Mesendoderm (in vitro differentiated cells): ENCODE data around the gene BTBD10.

Source experiments
- DNase-seq: peaks from one replicate; pipeline ENCODE4 v3.0.0; 2013
- H2AK5ac ChIP-seq: 2 replicates; pipeline ENCODE4 v1.6.1; 2013; ENCODE audit warnings: low read length, inconsistent platforms
- H2BK120ac ChIP-seq: 2 replicates; pipeline ENCODE4 v1.6.1; 2013; ENCODE audit warnings: low read depth, mild to moderate bottlenecking, low read length, moderate library complexity, mixed read lengths
- H2BK15ac ChIP-seq: replicated peaks from 2 replicates; pipeline ENCODE4 v1.6.1; 2013; ENCODE audit warnings: low read depth, mild to moderate bottlenecking, moderate library complexity
- H2BK5ac ChIP-seq: 2 replicates; pipeline ENCODE4 v1.6.1; 2013; ENCODE audit warnings: low read length, inconsistent platforms
- H3K18ac ChIP-seq: 2 replicates; pipeline ENCODE4 v1.6.1; 2013; ENCODE audit warnings: mild to moderate bottlenecking, low read length, mixed read lengths
- H3K23ac ChIP-seq: one replicate; pipeline ENCODE4 v1.6.1; 2013; ENCODE audit warnings: low read length
- H3K27ac ChIP-seq: 2 replicates; pipeline ENCODE4 v1.5.1; 2013; ENCODE audit warnings: low read depth, mild to moderate bottlenecking, inconsistent platforms, low read length, moderate library complexity
- H3K27me3 ChIP-seq: 2 replicates; pipeline ENCODE4 v1.6.1; 2013; ENCODE audit warnings: low read length, control low read depth, mild to moderate bottlenecking, inconsistent platforms; ENCODE audit not compliant: insufficient read depth, poor library complexity
- H3K36me3 ChIP-seq: 2 replicates; pipeline ENCODE4 v1.6.1; 2013; ENCODE audit warnings: low read length, inconsistent platforms; ENCODE audit not compliant: control insufficient read depth, insufficient read depth
- H3K4ac ChIP-seq: one replicate; pipeline ENCODE4 v1.6.1; 2013; ENCODE audit warnings: low read depth, mild to moderate bottlenecking, low read length, moderate library complexity
- H3K4me1 ChIP-seq: 2 replicates; pipeline ENCODE4 v1.6.1; 2013; ENCODE audit warnings: low read depth, low read length, inconsistent platforms; ENCODE audit not compliant: control insufficient read depth
- H3K4me2 ChIP-seq: 2 replicates; pipeline ENCODE4 v1.6.1; 2013; ENCODE audit warnings: low read length
- H3K4me3 ChIP-seq: 2 replicates; pipeline ENCODE4 v1.5.1; 2013; ENCODE audit warnings: mild to moderate bottlenecking, low read length
- H3K56ac ChIP-seq: one replicate; pipeline ENCODE4 v1.6.1; 2013; ENCODE audit warnings: low read length
- H3K79me1 ChIP-seq: 2 replicates; pipeline ENCODE4 v1.6.1; 2013; ENCODE audit warnings: low read length, inconsistent platforms
- H3K79me2 ChIP-seq: 2 replicates; pipeline ENCODE4 v1.6.1; 2013; ENCODE audit warnings: mild to moderate bottlenecking, low read length; ENCODE audit not compliant: control insufficient read depth, insufficient read depth
- H3K9ac ChIP-seq: 2 replicates; pipeline ENCODE4 v1.6.1; 2013; ENCODE audit warnings: low read length, inconsistent platforms
- H4K5ac ChIP-seq: one replicate; pipeline ENCODE4 v1.6.1; 2013; ENCODE audit warnings: low read length
- H4K8ac ChIP-seq: one replicate; pipeline ENCODE4 v1.6.1; 2013; ENCODE audit warnings: low read depth, mild to moderate bottlenecking, control low read depth, low read length, moderate library complexity
- WGBS: extraction: QIAGEN DNeasy Blood & Tissue Kit; methylation state at CpG from one replicate; pipeline ENCODE4 v1.1.7; 2013; ENCODE audit warnings: low lambda C conversion rate, missing lambda C conversion rate; ENCODE audit not compliant: insufficient coverage; ENCODE audit errors: extremely low coverage; 5-methylcytosine and 5-hydroxymethylcytosine counted together

The BTBD10 gene

GRCh38 chr11:13429836-13430235 lies 33.2 kb downstream of the BTBD10 start:
- Histone ChIP-seq H3K79me1 (no peaks in the 10 kb centered on the region), H3K36me3 (no peaks in the 10 kb centered on the region), H4K8ac (no peak overlapping the region), H3K18ac (no peak overlapping the region), H3K79me2 (no peaks in the 10 kb centered on the region), H2BK15ac (no peak overlapping the region), H2BK120ac (no peak overlapping the region), H3K27me3 (no peaks in the 10 kb centered on the region), H3K4me2 (no peak overlapping the region), H3K23ac (no peak overlapping the region), H3K4me3 (no peak overlapping the region), H2AK5ac (no peak overlapping the region), H3K27ac (no peak overlapping the region), H3K4me1 (no peaks in the 10 kb centered on the region), H3K9ac (no peak overlapping the region), H3K56ac (no peak overlapping the region), H2BK5ac (no peak overlapping the region), H4K5ac (no peak overlapping the region), H3K4ac (no peak overlapping the region)
- DNase-seq, result no peak
- no CpG with 5 or more reads among the region's 3 CpGs for WGBS

DNA sequence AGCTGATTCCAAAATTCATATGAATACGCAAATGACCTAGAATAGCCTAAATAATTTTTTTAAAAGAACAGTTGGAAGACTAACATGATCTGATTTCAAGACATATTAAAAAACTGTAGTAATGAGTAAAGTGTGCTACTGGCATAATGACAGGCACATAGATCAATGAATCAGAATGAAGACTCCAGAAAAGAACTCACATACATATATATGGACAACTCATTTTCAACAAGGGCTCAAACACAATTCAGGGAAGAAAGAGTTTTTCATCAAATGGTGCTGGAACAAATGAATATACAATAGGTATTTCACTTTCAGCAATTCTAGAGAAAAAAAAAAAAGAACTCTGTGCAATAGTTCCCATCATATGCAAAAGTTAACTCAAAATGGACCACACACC lies 33.7 kb downstream of the BTBD10 start:
- Histone ChIP-seq H3K4me1 (no peaks in the 10 kb centered on the region), H3K23ac (no peak overlapping the region), H3K4ac (no peak overlapping the region), H4K5ac (no peak overlapping the region), H2BK15ac (no peak overlapping the region), H3K27me3 (no peaks in the 10 kb centered on the region), H3K4me2 (no peak overlapping the region), H2BK5ac (no peak overlapping the region), H2BK120ac (no peak overlapping the region), H3K18ac (no peak overlapping the region), H4K8ac (no peak overlapping the region), H3K79me2 (no peaks in the 10 kb centered on the region), H3K56ac (no peak overlapping the region), H3K4me3 (no peak overlapping the region), H3K36me3 (no peaks in the 10 kb centered on the region), H3K9ac (no peak overlapping the region), H2AK5ac (no peak overlapping the region), H3K79me1 (no peaks in the 10 kb centered on the region), H3K27ac (no peak overlapping the region)
- WGBS, result no CpG with 5 or more reads among the region's 1 CpG
- no peak for DNase-seq

DNA sequence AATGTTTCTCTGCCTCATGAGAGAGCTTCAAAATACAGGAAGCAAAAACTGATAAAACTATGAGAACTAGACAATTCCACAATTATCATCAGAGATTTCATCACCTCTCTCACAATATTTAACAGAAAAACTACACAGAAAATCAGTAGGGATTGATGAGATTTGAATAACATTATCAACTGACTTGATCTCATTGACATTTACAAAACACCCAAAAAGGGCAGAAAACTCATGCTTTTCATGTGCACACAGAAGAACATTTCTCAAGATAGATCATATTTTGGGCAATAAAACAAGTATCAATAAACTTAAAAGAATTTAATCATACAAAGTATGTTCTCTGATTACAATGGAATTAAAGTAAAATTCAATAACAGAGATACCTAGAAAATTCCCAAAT lies 35.6 kb downstream of the BTBD10 start:
- no peak overlapping the region for H2AK5ac ChIP-seq
- H3K79me1 ChIP-seq, result no peaks in the 10 kb centered on the region
- no peaks in the 10 kb centered on the region for H3K27me3 ChIP-seq
- no peak overlapping the region for H4K5ac ChIP-seq
- H3K4me1 ChIP-seq, result no peaks in the 10 kb centered on the region
- H2BK5ac ChIP-seq, result no peak overlapping the region
- no peak overlapping the region for H4K8ac ChIP-seq
- H3K9ac ChIP-seq, result no peak overlapping the region
- H3K56ac ChIP-seq, result no peak overlapping the region
- no peak overlapping the region for H3K23ac ChIP-seq
- no peak overlapping the region for H3K4me3 ChIP-seq
- no peak for DNase-seq
- H3K27ac ChIP-seq, result no peak overlapping the region
- no peak overlapping the region for H3K4me2 ChIP-seq
- no peak overlapping the region for H2BK120ac ChIP-seq
- no peak overlapping the region for H3K4ac ChIP-seq
- H3K36me3 ChIP-seq, result no peaks in the 10 kb centered on the region
- no peaks in the 10 kb centered on the region for H3K79me2 ChIP-seq
- no peak overlapping the region for H2BK15ac ChIP-seq
- H3K18ac ChIP-seq, result no peak overlapping the region

- no peaks in the 10 kb centered on the region for H3K79me2 ChIP-seq
- H3K9ac ChIP-seq, result no peak overlapping the region
- H3K4me1 ChIP-seq, result no peaks in the 10 kb centered on the region
- no peak overlapping the region for H2AK5ac ChIP-seq
- no peaks in the 10 kb centered on the region for H3K79me1 ChIP-seq
- no peak overlapping the region for H4K8ac ChIP-seq
- H3K27me3 ChIP-seq, result no peaks in the 10 kb centered on the region
- H3K56ac ChIP-seq, result no peak overlapping the region
- H3K27ac ChIP-seq, result no peak overlapping the region
- no peak overlapping the region for H4K5ac ChIP-seq
- H2BK15ac ChIP-seq, result no peak overlapping the region
- H3K4ac ChIP-seq, result no peak overlapping the region
- no peak overlapping the region for H3K4me2 ChIP-seq
- no peaks in the 10 kb centered on the region for H3K36me3 ChIP-seq
- H2BK5ac ChIP-seq, result no peak overlapping the region
- no peak for DNase-seq
- H3K18ac ChIP-seq, result no peak overlapping the region
- WGBS, result no CpG with 5 or more reads among the region's 6 CpGs
- no peak overlapping the region for H2BK120ac ChIP-seq
- no peak overlapping the region for H3K23ac ChIP-seq
- no peak overlapping the region for H3K4me3 ChIP-seq
Measured at GRCh38 chr11:13423372-13423771, 39.6 kb downstream of the BTBD10 start.

DNA sequence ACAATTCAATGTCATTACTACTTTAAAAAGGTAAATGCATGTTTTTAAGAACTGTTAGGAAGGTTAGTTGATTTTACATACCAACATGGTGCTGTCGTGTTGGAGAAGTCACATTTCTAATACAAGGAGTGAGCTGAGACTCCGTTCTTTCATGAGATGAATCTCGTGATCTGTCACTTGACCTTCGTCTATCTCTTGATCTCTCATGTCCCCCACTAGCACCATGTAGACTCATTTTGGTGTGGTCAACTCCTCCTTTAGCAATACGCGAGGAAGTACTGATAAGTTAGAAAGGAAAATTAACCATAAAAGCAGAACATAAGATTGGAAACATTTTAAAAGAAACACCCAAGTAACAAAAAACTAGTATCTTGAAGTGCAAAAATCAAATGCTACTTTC lies 41.5 kb downstream of the BTBD10 start:
- no peak overlapping the region for H2BK120ac ChIP-seq
- H3K4me3 ChIP-seq, result no peak overlapping the region
- DNase-seq, result no peak
- H3K4ac ChIP-seq, result no peak overlapping the region
- no peak overlapping the region for H3K18ac ChIP-seq
- H4K8ac ChIP-seq, result no peak overlapping the region
- no peaks in the 10 kb centered on the region for H3K79me2 ChIP-seq
- no peaks in the 10 kb centered on the region for H3K79me1 ChIP-seq
- H3K56ac ChIP-seq, result no peak overlapping the region
- H3K27me3 ChIP-seq, result no peaks in the 10 kb centered on the region
- no peak overlapping the region for H3K27ac ChIP-seq
- H3K9ac ChIP-seq, result no peak overlapping the region
- no peak overlapping the region for H2BK15ac ChIP-seq
- H2AK5ac ChIP-seq, result no peak overlapping the region
- H3K4me2 ChIP-seq, result no peak overlapping the region
- H3K23ac ChIP-seq, result no peak overlapping the region
- no peaks in the 10 kb centered on the region for H3K36me3 ChIP-seq
- no CpG with 5 or more reads among the region's 6 CpGs for WGBS
- no peak overlapping the region for H2BK5ac ChIP-seq
- no peak overlapping the region for H4K5ac ChIP-seq
- H3K4me1 ChIP-seq, result no peaks in the 10 kb centered on the region

- no peak overlapping the region for H2BK5ac ChIP-seq
- H3K4me1 ChIP-seq, result no peaks in the 10 kb centered on the region
- no peak overlapping the region for H3K23ac ChIP-seq
- no peak overlapping the region for H3K9ac ChIP-seq
- no CpG with 5 or more reads among the region's 3 CpGs for WGBS
- no peak overlapping the region for H3K4ac ChIP-seq
- no peak overlapping the region for H3K4me3 ChIP-seq
- no peaks in the 10 kb centered on the region for H3K36me3 ChIP-seq
- H3K27me3 ChIP-seq, result no peaks in the 10 kb centered on the region
- no peak overlapping the region for H3K18ac ChIP-seq
- no peak overlapping the region for H3K4me2 ChIP-seq
- H3K56ac ChIP-seq, result no peak overlapping the region
- no peaks in the 10 kb centered on the region for H3K79me1 ChIP-seq
- H3K79me2 ChIP-seq, result no peaks in the 10 kb centered on the region
- no peak overlapping the region for H2BK15ac ChIP-seq
- no peak overlapping the region for H2BK120ac ChIP-seq
- no peak overlapping the region for H2AK5ac ChIP-seq
- no peak overlapping the region for H4K5ac ChIP-seq
- DNase-seq, result no peak
- H4K8ac ChIP-seq, result no peak overlapping the region
- no peak overlapping the region for H3K27ac ChIP-seq
Measured at GRCh38 chr11:13415201-13415600, 47.8 kb downstream of the BTBD10 start.
